Panc1 (cell line): Measurements from ENCODE around the gene PPP1R7. TPM values are rescaled to one million over a fixed set of nuclear protein-coding genes. Genes with fewer than 3 reads are reported as not detected.

ENCODE experiments used
- ATAC-seq: fragments of 200-7000 bp; cut with Tn5 transposase; 2 replicates; pipeline ENCODE4 v1.9.1; 2020; ENCODE audit warnings: mild to moderate bottlenecking, moderate library complexity
- BruUV-seq: library from RNA; stranded (reverse); fragments of 400-500 nt; replicated peaks from 2 replicates; lab custom pipeline; 2021; lab: Mats Ljungman, UMichigan
- CTCF ChIA-PET: fragments of 300-600 bp; sonication (Branson Sonifier 250); formaldehyde crosslinking; loops from one replicate; lab custom pipeline; 2022; ENCODE audit warnings: antibody characterized with exemption; lab: Charles Lee
- POLR2A ChIA-PET: fragments of 300-600 bp; sonication (Branson Sonifier 250); formaldehyde crosslinking; loops from one replicate; lab custom pipeline; 2022; ENCODE audit warnings: antibody characterized with exemption; lab: Charles Lee
- DNase-seq: peaks from one replicate; pipeline ENCODE4 v3.0.0-alpha.2; 2010; ENCODE audit warnings: low read depth, low spot score
- H3K27ac ChIP-seq: 2 replicates; pipeline ENCODE4 v1.5.1; 2011; ENCODE audit warnings: mild to moderate bottlenecking, low read length, inconsistent platforms
- H3K27me3 ChIP-seq: fragments of 200-500 bp; sonication (Bioruptor generic); 2 replicates; pipeline ENCODE4 v1.6.0; 2014; ENCODE audit warnings: low read length, inconsistent platforms; ENCODE audit not compliant: control insufficient read depth, insufficient read depth
- H3K36me3 ChIP-seq: fragments of 200-500 bp; sonication (Bioruptor generic); 2 replicates; pipeline ENCODE4 v1.5.1; 2014; ENCODE audit warnings: inconsistent platforms, mild to moderate bottlenecking, low read length, moderate library complexity; ENCODE audit not compliant: control insufficient read depth, insufficient read depth
- H3K4me1 ChIP-seq: 2 replicates; pipeline ENCODE4 v1.5.1; 2011; ENCODE audit warnings: inconsistent platforms, mild to moderate bottlenecking, low read length, moderate library complexity; ENCODE audit not compliant: control insufficient read depth, insufficient read depth
- H3K4me3 ChIP-seq, 2 experiments: 2 replicates each; pipeline ENCODE4 v1.5.1; 2011 to 2012; ENCODE audit warnings: low read depth in 2 of 2, low read length in 2 of 2, mild to moderate bottlenecking in 2 of 2, inconsistent platforms in 1 of 2, moderate library complexity in 1 of 2
- H3K9me3 ChIP-seq: fragments of 200-500 bp; sonication (Bioruptor generic); 2 replicates; pipeline ENCODE4 v1.5.1; 2014; ENCODE audit warnings: low read depth, mild to moderate bottlenecking, inconsistent platforms, low read length, moderate library complexity; ENCODE audit not compliant: control insufficient read depth, insufficient read depth
- POLR2AphosphoS5 ChIP-seq: IDR thresholded peaks from 2 replicates; pipeline ENCODE4 v1.6.1; 2012; ENCODE audit warnings: mild to moderate bottlenecking, low read depth, low read length, moderate library complexity
- SIN3A ChIP-seq: IDR thresholded peaks from 2 replicates; pipeline ENCODE4 v1.6.1; 2012; ENCODE audit warnings: low read depth, mild to moderate bottlenecking, low read length, moderate library complexity, borderline replicate concordance; ENCODE audit not compliant: insufficient read depth
- TCF7L2 ChIP-seq: IDR thresholded peaks from 2 replicates; pipeline ENCODE4 v1.6.1; 2011; ENCODE audit warnings: mild to moderate bottlenecking, low read depth, low read length, inconsistent platforms
- in situ Hi-C: cut with HindIII; loops from 2 replicates; pipeline ENCODE4 v1.10.0; 2016; ENCODE audit warnings: low sequenced_read_pairs, low pct_unique_long_range_greater_than_20kb
- intact Hi-C: fragments of 100-400 bp; cut with micrococcal nuclease; formaldehyde crosslinking; loops from one replicate; pipeline ENCODE4 v1.10.0; 2022; ENCODE audit not compliant: unreplicated experiment
- total RNA-seq: library from RNA; stranded (reverse); gene quantifications from one replicate; pipeline ENCODE4 v1.2.1, GENCODE V29; 2021; ENCODE audit not compliant: unreplicated experiment
- TF ChIP-seq, protein P1 (sequence below): fragments of 450-650 bp; IDR thresholded peaks from 2 replicates; pipeline ENCODE4 v1.5.1; 2017; ENCODE audit warnings: mild to moderate bottlenecking
- TF ChIP-seq, protein P2 (sequence below), 2 experiments: IDR thresholded peaks; 2 replicates each; pipeline ENCODE4 v1.6.1; 2011 to 2012; ENCODE audit warnings: low read depth in 2 of 2, control low read depth in 1 of 2, low read length in 1 of 2, mild to moderate bottlenecking in 1 of 2, moderate library complexity in 1 of 2; ENCODE audit not compliant: insufficient read depth in 1 of 2

The PPP1R7 gene
- total RNA-seq, 1 experiment from 2014 or later = 64.2 TPM

DNA sequence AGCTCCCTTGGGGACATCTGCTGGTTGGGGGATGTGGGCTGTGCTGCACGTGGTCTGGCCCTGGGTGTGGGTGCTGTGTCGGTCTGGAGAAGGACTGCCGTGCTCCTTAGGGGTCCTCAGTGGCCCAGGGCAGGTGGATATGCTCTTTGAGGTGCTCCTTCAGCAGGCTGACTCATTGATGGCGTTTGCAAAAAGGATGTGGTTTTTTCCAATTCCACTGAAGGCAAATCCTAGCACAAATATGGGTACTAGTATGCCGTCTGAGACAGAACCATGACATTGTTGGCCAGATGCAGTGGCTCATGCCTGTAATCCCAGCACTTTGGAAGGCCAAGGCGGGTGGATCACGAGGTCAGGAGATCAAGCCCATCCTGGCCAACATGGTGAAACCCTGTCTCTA is 3.3 kb downstream of the PPP1R7 start:
- Histone ChIP-seq H3K4me1 (peaks cover 9% of the 10 kb centered on the region), H3K36me3 (peaks cover 4% of the 10 kb centered on the region; the same call in 1 of the 2 replicates), H3K4me3 (no peak overlapping the region), H3K27ac (no peak overlapping the region), H3K27me3 (no peaks in the 10 kb centered on the region), H3K9me3 (no peaks in the 10 kb centered on the region)
- CTCF ChIA-PET = no interaction called here
- no peak for ATAC-seq
- TF ChIP-seq TCF7L2 (no peak), SIN3A (no peak), POLR2AphosphoS5 (no peak)
- TF ChIP-seq, protein P1, sequence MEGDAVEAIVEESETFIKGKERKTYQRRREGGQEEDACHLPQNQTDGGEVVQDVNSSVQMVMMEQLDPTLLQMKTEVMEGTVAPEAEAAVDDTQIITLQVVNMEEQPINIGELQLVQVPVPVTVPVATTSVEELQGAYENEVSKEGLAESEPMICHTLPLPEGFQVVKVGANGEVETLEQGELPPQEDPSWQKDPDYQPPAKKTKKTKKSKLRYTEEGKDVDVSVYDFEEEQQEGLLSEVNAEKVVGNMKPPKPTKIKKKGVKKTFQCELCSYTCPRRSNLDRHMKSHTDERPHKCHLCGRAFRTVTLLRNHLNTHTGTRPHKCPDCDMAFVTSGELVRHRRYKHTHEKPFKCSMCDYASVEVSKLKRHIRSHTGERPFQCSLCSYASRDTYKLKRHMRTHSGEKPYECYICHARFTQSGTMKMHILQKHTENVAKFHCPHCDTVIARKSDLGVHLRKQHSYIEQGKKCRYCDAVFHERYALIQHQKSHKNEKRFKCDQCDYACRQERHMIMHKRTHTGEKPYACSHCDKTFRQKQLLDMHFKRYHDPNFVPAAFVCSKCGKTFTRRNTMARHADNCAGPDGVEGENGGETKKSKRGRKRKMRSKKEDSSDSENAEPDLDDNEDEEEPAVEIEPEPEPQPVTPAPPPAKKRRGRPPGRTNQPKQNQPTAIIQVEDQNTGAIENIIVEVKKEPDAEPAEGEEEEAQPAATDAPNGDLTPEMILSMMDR = no peak
- TF ChIP-seq, protein P2, sequence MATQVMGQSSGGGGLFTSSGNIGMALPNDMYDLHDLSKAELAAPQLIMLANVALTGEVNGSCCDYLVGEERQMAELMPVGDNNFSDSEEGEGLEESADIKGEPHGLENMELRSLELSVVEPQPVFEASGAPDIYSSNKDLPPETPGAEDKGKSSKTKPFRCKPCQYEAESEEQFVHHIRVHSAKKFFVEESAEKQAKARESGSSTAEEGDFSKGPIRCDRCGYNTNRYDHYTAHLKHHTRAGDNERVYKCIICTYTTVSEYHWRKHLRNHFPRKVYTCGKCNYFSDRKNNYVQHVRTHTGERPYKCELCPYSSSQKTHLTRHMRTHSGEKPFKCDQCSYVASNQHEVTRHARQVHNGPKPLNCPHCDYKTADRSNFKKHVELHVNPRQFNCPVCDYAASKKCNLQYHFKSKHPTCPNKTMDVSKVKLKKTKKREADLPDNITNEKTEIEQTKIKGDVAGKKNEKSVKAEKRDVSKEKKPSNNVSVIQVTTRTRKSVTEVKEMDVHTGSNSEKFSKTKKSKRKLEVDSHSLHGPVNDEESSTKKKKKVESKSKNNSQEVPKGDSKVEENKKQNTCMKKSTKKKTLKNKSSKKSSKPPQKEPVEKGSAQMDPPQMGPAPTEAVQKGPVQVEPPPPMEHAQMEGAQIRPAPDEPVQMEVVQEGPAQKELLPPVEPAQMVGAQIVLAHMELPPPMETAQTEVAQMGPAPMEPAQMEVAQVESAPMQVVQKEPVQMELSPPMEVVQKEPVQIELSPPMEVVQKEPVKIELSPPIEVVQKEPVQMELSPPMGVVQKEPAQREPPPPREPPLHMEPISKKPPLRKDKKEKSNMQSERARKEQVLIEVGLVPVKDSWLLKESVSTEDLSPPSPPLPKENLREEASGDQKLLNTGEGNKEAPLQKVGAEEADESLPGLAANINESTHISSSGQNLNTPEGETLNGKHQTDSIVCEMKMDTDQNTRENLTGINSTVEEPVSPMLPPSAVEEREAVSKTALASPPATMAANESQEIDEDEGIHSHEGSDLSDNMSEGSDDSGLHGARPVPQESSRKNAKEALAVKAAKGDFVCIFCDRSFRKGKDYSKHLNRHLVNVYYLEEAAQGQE (IDR thresholded peaks at IDR 0.05; ENCODE audit: insufficient read depth in 1 of 2, low read depth in 2 of 2, low read length in 1 of 2) = no peak
- POLR2A ChIA-PET = no interaction called here
- no TSS peak for BruUV-seq
- in situ Hi-C loops (no loop called here), intact Hi-C loops (no loop called here)
- no peak for DNase-seq

DNA sequence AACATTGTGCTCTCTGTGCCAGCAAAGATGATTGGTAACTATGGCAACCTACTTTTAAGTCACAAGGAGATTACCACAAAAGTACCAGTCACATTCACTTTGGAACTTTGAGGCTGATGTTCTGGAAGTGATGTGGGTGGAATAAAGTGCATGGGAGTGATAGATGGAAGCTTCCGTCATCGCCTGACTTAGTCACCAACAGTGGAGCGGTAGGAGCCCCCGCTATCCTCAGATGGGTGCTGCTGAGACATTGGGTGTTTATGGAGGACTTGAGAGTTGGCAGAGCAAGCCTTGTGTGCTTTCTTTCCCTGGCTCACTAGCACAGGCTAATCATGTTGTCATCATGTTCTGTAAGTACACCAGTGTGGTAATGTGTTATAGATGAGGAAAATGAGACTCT is 4.6 kb downstream of the PPP1R7 start:
- Histone ChIP-seq H3K36me3 (0 out of 2 replicates have a peak, but pooled peaks cover 2% of the 10 kb centered on the region), H3K9me3 (no peaks in the 10 kb centered on the region), H3K4me3 (no peak overlapping the region), H3K27me3 (no peaks in the 10 kb centered on the region), H3K4me1 (peaks cover 9% of the 10 kb centered on the region), H3K27ac (no peak overlapping the region)
- POLR2A ChIA-PET = no interaction called here
- CTCF ChIA-PET = no interaction called here
- BruUV-seq = no TSS peak
- DNase-seq (no peak), ATAC-seq (no peak)
- TF ChIP-seq POLR2AphosphoS5 (no peak), SIN3A (no peak), TCF7L2 (no peak)
- TF ChIP-seq, protein P1 = no peak
- TF ChIP-seq, protein P2 (IDR thresholded peaks at IDR 0.05; ENCODE audit: insufficient read depth in 1 of 2, low read depth in 2 of 2, low read length in 1 of 2) = no peak
- in situ Hi-C loops = no loop called here
- intact Hi-C loops = no loop called here
